ENCODE data around the gene VIL1.
A peak's percentile ranks its signal among the peaks of the same experiment; 100 is the strongest.

Gene VIL1

GRCh38 chr2:218395090-218395444 is 23.9 kb upstream of the VIL1 start:
- H3K4me3 ChIP-seq (ENCODE audit: low read length) = no peak overlapping the region
- no peak for TF ChIP-seq CTCF (conservative IDR thresholded peaks at IDR 0.05; ENCODE audit: low read length)
- no peak for DNase-seq (ENCODE audit: low read depth)

- H3K4me3 ChIP-seq (ENCODE audit: low read length) = peak overlapping the region; percentile 55
- TF ChIP-seq CTCF (conservative IDR thresholded peaks at IDR 0.05; ENCODE audit: low read length) = no peak
- no peak for DNase-seq (ENCODE audit: low read depth)
These were observed 23.5 kb upstream of the VIL1 start for GRCh38 chr2:218395456-218395825.

GRCh38 chr2:218395826-218396687 is 22.9 kb upstream of the VIL1 start:
- peak; percentile 61 for TF ChIP-seq CTCF (conservative IDR thresholded peaks at IDR 0.05; ENCODE audit: low read length)
- DNase-seq (ENCODE audit: low read depth) = peak; percentile 98

GRCh38 chr2:218396688-218397462 is 22.0 kb upstream of the VIL1 start:
- TF ChIP-seq CTCF (conservative IDR thresholded peaks at IDR 0.05; ENCODE audit: low read length) = no peak
- peak; percentile 79 for DNase-seq (ENCODE audit: low read depth)
- H3K4me3 ChIP-seq (ENCODE audit: low read length) = peak overlapping the region; percentile 89

More at GRCh38 chr2:218395826-218396687, 22.9 kb upstream of the VIL1 start:
- peak overlapping the region; percentile 89 for H3K4me3 ChIP-seq (ENCODE audit: low read length)

GRCh38 chr2:218397463-218397819 is 21.5 kb upstream of the VIL1 start:
- no peak for TF ChIP-seq CTCF (conservative IDR thresholded peaks at IDR 0.05; ENCODE audit: low read length)
- DNase-seq (ENCODE audit: low read depth) = no peak
- peak overlapping the region; percentile 89 for H3K4me3 ChIP-seq (ENCODE audit: low read length)

- TF ChIP-seq CTCF (conservative IDR thresholded peaks at IDR 0.05; ENCODE audit: low read length) = no peak
- DNase-seq (ENCODE audit: low read depth) = peak; percentile 83
- H3K4me3 ChIP-seq (ENCODE audit: low read length) = peak overlapping the region; percentile 89
These were observed 21.0 kb upstream of the VIL1 start for GRCh38 chr2:218397820-218398436.
